Stimulated activated CD8-positive, alpha-beta memory T cell treated with anti-CD3 and anti-CD28 coated beads, Interleukin-4, amount 100 ng/mL, for 48 hours (primary cell): ENCODE measurements around the gene IGDCC3.
"Not testable (repeated sequence)": the region's sequence is repeated elsewhere in the genome, so short reads cannot be mapped to it uniquely, and the experiment has no call there.

ENCODE experiments used
- DNase-seq: peaks from one replicate; pipeline ENCODE4 v3.0.0-alpha.2; 2020

Gene IGDCC3

GRCh38 chr15:65368302-65369211 lies 9.2 kb downstream of the IGDCC3 start:
- DNase-seq: no peak

DNA sequence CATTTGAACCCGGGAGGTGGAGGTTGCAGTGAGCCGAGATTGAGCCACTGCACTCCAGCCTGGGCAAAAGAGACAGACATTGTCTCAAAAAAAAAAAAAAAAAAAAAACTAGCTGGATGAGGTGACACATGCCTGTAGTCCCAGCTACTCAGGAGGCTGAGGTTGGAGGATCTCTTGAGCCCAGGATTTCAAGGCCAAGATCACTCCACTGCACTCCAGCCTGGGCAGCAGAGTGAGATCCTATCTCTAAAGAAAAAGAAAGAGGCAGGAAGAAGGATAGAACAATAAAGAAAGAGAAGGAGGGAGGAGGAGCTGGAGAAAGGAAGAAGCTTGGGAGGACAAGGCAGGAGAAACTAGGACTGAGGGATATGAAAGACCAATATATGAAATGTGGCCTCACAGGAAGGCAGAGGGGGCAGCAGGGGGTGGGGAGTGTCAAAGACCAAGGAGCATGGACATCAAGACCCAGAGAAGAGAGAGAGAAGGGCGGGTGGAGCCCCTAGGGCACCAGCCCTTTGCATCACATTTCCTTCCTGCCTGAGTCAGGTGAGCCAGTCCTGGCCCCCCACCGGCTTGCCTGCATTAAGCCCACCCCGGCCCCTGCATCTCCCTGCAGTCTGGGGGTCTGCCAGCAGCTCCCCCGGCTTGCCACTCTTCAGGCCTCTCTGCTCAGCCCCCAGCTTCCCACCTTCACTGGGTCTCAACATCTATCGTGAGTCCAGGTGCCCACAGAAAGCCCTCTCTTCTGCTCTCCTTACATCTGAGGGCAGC lies 11.5 kb downstream of the IGDCC3 start:
- DNase-seq: no peak

GRCh38 chr15:65365229-65365628 lies 12.6 kb downstream of the IGDCC3 start:
- no peak for DNase-seq

DNA sequence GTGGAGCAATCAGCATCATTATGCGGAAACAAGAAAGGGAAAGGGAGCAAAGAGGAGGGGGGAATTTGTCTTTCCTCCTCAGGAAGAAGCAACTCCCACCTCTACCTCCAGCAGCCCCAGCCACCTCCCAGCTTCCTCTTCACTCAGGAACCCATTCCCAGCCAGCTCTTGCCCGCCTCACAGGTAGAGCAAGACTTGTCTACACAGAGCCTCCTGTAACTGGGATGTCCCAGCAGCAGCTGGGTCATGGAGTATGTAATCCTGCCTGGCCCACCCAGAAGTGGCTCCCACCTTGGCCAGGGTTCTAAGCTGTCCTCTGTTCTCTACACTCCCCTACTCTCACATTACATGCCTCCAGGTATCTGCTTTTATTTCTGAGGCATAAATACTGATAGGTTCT lies 14.0 kb downstream of the IGDCC3 start:
- no peak for DNase-seq

DNA sequence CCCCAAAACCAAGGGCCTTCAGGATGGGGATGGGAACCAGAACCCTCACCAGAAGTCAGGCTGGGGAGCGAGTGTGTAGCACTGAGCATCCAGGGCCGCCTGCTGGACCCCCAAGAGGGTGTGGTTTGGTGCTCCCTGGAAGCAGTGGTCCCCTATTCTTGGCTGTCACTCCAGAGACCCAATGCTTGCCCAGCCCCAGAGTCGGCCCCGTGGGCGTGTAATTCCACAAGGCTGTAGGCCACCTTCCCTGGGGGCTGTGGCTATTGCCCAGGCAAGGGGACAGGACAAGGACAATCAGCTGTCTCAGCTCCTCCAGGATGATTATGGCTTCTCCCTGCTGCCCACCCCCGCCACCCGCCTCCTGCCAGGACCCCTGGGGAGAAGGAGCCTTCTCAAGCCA lies 14.5 kb downstream of the IGDCC3 start:
- DNase-seq: no peak

DNA sequence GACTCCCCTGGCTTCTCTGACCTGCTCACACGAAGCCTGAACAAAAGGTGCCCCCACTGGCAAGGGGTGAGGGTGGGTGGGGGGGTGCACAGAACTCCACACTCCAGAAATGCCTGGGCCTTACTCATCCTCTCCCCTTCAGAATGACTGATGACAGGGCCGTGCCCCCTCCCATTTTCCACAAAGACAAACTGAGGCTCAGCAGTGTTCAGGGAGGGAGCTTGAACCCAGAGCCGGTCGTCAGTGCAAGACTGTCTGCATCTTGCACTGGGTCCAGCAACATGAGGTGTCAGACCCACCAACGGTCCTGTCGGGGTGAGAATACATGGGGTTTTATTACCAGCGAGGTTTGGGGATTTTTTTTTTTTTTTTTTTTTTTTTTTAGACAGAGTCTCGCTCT lies 15.3 kb downstream of the IGDCC3 start:
- DNase-seq: no peak

DNA sequence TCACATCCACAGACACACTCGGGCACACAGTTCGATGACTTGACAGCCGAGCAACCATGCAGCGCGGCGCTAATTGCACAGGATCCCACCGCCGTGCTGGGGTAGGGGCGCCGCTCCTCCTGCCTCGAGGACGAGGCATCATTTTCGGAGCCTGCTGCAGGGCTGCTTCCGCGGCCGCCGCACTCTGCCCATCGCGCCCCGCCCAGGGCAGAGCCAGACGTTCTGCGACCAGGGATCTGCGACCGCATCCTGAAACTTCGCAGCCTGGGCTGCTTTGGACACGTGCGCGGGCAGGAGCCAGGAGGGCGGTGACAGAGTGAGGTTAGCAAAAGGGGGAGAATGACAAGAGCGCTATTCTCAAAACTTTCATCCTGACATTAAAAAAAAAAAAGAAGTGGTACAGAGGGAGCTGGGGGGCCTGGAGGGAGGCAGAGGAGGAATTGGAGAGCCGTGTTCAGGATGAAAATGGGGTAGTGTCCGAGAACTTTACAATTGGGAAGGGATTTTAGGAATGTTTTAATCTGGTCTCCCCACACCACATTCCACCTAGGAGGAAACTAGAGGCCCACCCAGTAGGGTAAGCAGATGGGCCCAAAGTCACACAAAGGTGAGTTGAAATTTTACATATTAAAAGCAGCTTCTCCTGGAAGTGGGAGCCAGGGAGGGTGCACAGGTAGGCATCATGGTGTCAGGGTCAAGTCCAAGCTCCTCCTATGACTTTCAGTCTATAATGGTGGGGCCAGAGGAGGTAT lies 15.9 kb downstream of the IGDCC3 start:
- DNase-seq: no peak

- DNase-seq: no peak
Measured at GRCh38 chr15:65360506-65360905, 17.3 kb downstream of the IGDCC3 start.

DNA sequence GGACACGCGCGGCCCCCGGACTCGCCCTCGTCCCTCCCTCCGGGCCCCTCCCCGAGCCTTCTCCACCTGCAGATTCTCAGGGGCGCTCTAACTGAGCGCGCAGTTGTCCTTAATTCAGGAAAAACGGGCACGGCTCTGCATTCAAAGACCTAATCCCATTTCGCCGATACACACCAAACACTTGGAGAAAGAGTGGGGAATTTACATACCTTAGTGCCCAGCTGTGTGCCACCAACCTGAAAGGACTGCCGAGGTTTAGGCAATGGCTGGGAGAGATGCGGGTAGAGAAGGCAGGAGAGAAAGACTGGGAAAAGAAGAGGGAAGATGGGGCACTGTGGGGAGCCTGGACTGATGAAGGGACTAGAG lies 21.8 kb downstream of the IGDCC3 start:
- DNase-seq: no peak

DNA sequence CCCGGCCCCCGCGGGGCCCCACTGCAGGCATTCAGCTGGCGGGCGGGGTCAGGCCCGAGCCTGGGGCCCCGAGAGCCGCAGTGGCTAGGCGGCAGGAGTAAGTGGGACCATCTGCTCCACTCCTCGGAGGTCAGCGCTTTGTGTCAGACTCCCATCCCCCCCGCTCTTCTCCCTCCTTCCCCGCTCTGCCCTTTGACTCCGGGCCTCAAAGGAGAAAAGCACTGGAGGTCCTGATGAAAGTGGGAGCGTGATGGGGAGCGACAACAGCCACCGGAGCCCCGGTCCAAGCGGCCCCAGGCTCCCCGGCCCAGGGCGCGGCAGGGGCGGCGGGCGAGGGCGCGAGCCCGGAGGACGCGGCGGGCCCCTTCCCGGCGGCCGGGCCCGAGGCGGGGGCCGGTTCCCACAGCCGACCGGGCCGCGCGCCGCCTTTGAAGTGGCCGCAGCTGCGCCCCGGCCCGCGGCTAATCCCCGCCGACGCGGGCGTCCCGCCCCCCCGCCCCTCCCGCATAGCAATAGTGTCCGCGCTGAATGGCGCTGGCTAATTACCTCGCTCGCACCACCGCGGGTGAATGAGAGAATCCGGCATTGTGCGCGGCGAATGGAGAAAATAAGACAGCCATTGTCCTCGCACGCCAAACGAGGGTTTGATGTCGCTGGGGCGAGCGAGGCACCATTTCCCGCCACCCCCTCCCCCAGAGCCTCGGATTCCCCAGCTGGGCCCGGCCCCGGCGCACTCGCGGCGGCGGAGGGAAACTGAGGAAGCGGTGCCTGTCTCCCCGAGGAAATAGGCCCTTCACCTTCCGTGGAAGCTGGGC lies 22.4 kb downstream of the IGDCC3 start:
- no peak for DNase-seq

DNA sequence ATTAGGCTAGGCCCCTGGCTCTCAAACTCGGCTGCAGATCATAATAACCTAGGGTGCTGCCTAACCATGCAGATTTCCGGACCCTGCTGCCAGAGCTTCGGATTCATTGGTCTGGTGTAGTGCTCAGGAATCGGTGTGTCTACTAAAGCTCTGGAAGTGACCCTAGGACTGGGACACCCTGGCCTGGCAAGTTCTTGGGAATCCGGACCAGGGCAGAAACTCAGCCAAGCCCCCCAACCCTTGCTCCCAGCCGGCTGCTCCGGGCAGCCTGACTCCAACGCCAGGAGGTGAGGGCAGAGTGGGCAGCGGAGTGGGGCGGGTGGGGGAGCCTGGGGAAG lies 23.0 kb downstream of the IGDCC3 start:
- no peak for DNase-seq

GRCh38 chr15:65351972-65352371 lies 25.8 kb downstream of the IGDCC3 start:
- DNase-seq: not testable (repeated sequence)

DNA sequence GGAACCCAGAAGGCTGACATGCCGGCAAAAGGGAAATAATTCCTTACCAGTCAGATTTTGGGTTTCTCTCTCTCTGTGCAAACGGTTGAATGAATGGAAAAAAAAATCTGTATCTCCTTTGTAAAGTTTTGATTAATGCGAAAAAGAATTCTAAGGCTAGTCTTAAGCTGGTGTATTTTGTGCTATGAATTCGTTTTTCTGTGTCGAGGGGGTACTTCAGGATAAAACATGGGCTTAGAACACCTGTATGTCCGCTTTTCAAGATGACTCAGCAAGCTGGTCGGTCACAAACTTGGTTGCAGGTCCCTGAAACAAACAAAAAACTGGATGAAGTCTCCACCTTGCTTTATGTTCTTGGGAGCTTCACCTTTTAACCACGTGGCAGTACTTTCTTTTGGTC lies 28.5 kb downstream of the IGDCC3 start:
- DNase-seq: no peak

GRCh38 chr15:65347756-65348155 lies 30.0 kb downstream of the IGDCC3 start:
- DNase-seq: not testable (repeated sequence)

- DNase-seq: no peak
Measured at GRCh38 chr15:65346856-65347598, 30.8 kb downstream of the IGDCC3 start.

- DNase-seq: no peak
Measured at GRCh38 chr15:65344914-65345275, 32.9 kb downstream of the IGDCC3 start.

GRCh38 chr15:65344214-65344913 lies 33.4 kb downstream of the IGDCC3 start:
- no peak for DNase-seq

DNA sequence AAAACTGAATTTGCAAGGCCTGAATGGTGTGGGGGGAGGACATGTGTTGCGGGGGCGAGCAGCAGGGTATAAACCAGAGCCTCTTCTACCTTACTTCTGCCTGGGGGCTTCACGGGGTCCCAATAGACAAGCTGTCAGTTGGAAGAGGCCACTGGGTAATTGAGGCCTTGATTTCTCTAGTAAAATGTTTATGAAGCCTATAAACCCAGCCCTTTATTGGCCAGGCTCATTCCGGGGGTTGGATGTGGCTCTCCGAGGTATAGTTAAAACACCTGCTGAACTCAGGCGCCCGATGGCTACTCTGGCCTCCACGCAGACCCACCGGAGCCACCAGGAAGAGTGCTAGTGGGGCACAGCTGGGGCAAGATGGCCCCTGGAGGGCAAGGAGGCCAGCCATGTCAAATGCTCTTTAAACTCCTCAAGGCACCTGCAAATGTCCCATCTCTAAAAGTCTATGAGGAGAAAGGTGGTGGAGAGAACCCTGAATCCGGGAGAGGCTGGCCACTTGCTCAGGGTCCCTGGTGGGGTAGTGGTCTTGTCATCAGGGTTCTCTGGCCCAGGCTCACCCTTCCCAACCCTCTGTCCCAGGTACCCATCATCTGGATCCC lies 34.3 kb downstream of the IGDCC3 start:
- DNase-seq: no peak

- no peak for DNase-seq
Measured at GRCh38 chr15:65342493-65342892, 35.3 kb downstream of the IGDCC3 start.

GRCh38 chr15:65339920-65340319 lies 37.9 kb downstream of the IGDCC3 start:
- DNase-seq: no peak

- DNase-seq: no peak
Measured at GRCh38 chr15:65339416-65339815, 38.4 kb downstream of the IGDCC3 start.
